HAP-1 (cell line): ENCODE results near the gene PPP1R36.
"Not testable (repeated sequence)": the region's sequence is repeated elsewhere in the genome, so short reads cannot be mapped to it uniquely, and the experiment has no call there.

Experiments used
- DNase-seq, 2 experiments: peaks; one replicate each; pipeline ENCODE4 v3.0.0-alpha.2; 2016 to 2020; ENCODE audit warnings: low spot score in 2 of 2
- H3K27me3 ChIP-seq: fragments of 250-450 bp; sonication (Bioruptor Pico); 2 replicates; pipeline ENCODE4 v1.5.1; 2020; ENCODE audit warnings: low read depth, mild to moderate bottlenecking, moderate library complexity
- H3K36me3 ChIP-seq: fragments of 250-450 bp; sonication (Bioruptor Pico); replicated peaks from 2 replicates; pipeline ENCODE4 v1.5.1; 2020; ENCODE audit warnings: mild to moderate bottlenecking
- H3K4me1 ChIP-seq: fragments of 250-450 bp; sonication (Bioruptor Pico); 2 replicates; pipeline ENCODE4 v1.5.1; 2020; ENCODE audit warnings: mild to moderate bottlenecking
- H3K4me3 ChIP-seq: fragments of 250-450 bp; sonication (Bioruptor Pico); 2 replicates; pipeline ENCODE4 v1.5.1; 2020; ENCODE audit warnings: mild to moderate bottlenecking, moderate library complexity
- H3K9me3 ChIP-seq: fragments of 250-450 bp; sonication (Bioruptor Pico); 2 replicates; pipeline ENCODE4 v1.5.1; 2020; ENCODE audit warnings: mild to moderate bottlenecking, moderate library complexity
- in situ Hi-C: fragments of 300-500 bp; cut with MboI; formaldehyde crosslinking; loops from 3 replicates; pipeline ENCODE4 v1.14.3; 2020; ENCODE audit warnings: low sequenced_read_pairs, inconsistent platforms, mixed read lengths

PPP1R36 gene

DNA sequence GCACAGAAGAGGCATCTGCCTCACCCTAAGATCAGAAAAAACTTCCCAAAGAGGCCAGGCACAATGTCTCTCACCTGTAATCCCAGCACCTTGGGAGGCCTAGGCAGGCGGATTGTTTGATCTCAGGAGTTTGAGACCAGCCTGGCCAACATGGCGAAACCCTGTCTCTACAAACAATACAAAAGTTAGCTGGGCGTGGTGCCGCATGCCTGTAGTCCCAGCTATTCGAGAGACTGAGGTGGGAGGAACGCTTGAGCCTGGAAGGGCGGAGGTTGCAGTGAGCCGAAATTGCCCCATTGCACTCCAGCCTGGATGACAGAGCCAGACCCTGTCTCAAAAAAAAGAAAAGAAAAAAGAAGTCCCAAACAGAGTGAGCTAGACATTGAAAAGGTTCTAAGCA lies 40.7 kb upstream of the PPP1R36 start:
- DNase-seq: no peak
- Histone ChIP-seq H3K4me1 (peaks cover 24% of the 10 kb centered on the region), H3K9me3 (no peaks in the 10 kb centered on the region), H3K36me3 (no peaks in the 10 kb centered on the region), H3K4me3 (no peak overlapping the region), H3K27me3 (no peaks in the 10 kb centered on the region)
- in situ Hi-C loops: no loop called here

DNA sequence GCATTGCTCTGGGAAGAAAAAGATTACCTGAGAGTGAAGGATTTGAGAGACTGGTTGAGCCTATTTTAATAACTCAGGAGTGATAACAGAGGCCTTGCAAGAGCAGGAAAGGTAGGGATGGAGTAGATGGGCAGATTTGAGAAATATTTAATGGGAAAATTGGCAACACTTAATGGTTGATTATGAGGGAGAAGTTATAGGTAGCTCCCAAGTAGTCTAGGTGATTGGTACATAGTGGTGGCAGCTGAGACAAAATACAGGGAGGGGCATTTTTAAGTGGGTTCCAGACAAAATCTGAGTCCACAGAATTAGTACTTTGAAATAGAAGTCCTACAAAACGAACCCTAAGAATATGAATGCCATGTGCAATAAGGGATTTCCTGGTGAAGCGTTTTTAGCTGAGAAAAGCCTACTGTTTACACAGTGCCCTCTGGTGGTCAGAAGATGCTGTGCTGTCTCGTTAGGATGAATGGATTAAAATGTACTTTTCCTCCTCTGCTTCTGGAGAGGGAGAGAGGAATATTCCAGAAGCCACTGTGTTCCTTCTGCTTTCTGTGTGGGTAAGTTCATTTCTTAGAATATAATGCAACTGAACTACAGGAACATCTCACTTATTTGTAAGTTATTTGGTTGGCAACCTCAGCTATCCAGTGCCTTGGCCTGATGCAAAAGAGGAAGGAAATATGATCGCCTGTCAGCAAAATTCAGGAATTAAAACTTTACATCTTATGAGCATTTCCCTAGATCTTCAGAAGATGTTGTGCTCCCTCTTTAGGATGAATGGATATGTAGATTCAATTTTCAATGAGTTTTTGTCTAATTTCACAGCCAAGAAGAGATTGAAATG lies 38.7 kb upstream of the PPP1R36 start:
- DNase-seq: peak; percentile 74 to 78
- Histone ChIP-seq H3K27me3 (no peaks in the 10 kb centered on the region), H3K4me3 (no peak overlapping the region), H3K36me3 (no peaks in the 10 kb centered on the region), H3K4me1 (peaks cover 24% of the 10 kb centered on the region), H3K9me3 (no peaks in the 10 kb centered on the region)
- in situ Hi-C loops: no loop called here

DNA sequence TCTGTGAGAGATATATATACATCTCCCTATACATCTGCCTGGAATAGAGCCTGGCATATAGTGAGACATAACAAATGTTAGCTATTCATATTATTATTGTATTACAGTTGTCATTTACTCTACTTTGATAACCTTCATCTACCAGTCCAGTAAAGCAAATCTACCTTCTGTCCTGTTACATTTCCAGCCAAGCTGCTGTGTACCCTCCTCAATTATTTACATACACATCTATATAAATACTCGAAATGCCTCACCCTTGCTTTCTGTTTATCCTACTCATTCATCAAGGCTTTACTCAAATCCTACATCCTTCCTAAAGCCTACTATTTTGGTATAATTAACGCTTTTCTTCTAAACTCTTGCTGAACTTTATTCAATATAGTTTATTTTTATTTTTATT lies 36.5 kb upstream of the PPP1R36 start:
- no peak for DNase-seq
- in situ Hi-C loops: no loop called here
- peaks cover 20% of the 10 kb centered on the region for H3K4me1 ChIP-seq

DNA sequence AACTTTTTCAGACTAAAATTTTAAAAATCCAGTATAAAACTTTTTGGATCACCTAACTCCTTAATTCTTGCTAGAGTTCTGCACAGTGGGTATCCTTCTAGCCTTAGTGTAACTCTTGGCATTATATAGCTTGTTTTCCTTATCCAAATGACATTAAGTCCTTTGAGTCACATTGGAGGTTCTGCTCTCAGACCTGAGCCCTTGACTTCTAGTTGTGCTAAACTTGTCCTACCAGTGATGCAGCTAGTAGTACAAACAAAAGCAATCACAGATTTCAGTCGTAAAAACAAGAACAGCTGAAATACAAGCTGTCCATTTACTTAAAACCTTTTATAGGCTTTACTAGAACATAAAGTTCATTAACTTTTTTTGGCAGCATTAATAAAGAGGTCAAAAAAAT lies 34.7 kb upstream of the PPP1R36 start:
- H3K27me3 ChIP-seq: no peaks in the 10 kb centered on the region
- H3K4me3 ChIP-seq: no peak overlapping the region
- H3K4me1 ChIP-seq: peaks cover 18% of the 10 kb centered on the region
- no peak for DNase-seq
- in situ Hi-C loops: no loop called here
- H3K9me3 ChIP-seq: no peaks in the 10 kb centered on the region
- H3K36me3 ChIP-seq: no peaks in the 10 kb centered on the region

More for the DNA sequence above, 36.5 kb upstream of the PPP1R36 start:
- Histone ChIP-seq H3K36me3 (no peaks in the 10 kb centered on the region), H3K9me3 (no peaks in the 10 kb centered on the region), H3K4me3 (no peak overlapping the region), H3K27me3 (no peaks in the 10 kb centered on the region)

DNA sequence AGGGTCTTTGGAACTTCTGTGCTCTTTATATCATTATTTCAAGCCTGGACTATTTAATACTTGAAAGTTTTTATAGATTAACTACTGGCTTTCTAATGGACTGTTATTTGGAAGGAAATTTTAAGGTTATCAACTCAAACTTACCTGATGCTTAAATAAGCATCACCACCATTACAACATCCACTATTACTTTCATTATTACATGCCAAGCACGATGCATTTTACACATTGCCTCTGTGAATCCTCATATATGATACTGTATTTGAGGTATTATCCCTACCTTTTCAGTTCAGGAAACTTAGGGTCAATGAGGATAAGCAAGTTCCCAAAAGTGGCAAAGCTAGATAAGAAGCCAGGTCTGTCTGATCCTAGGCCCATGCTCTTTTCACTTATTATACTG lies 32.8 kb upstream of the PPP1R36 start:
- Histone ChIP-seq H3K9me3 (no peaks in the 10 kb centered on the region), H3K27me3 (no peaks in the 10 kb centered on the region), H3K4me1 (peaks cover 4% of the 10 kb centered on the region; the same call in 1 of the 2 replicates), H3K36me3 (no peaks in the 10 kb centered on the region), H3K4me3 (no peak overlapping the region)
- DNase-seq: no peak
- in situ Hi-C loops: no loop called here

DNA sequence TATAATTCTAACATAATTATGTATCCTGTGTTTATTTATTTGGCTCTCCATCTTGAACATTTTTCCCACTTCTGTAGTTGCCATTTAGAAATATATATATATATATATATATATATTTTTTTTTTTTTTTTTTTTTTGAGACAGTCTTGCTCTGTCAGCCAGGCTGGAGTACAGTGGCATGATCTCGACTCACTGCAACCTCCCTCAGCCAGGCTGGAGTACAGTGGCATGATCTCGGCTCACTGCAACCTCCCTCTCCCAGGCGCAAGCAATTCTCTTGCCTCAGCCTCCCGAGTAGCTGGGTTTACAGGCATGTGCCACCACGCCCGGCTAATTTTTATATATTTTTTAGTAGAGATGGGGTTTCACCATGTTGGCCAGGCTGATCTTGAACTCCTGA lies 32.1 kb upstream of the PPP1R36 start:
- DNase-seq, in situ Hi-C loops, H3K9me3 ChIP-seq, H3K4me1 ChIP-seq, H3K36me3 ChIP-seq, H3K4me3 ChIP-seq, H3K27me3 ChIP-seq: not testable (repeated sequence)

DNA sequence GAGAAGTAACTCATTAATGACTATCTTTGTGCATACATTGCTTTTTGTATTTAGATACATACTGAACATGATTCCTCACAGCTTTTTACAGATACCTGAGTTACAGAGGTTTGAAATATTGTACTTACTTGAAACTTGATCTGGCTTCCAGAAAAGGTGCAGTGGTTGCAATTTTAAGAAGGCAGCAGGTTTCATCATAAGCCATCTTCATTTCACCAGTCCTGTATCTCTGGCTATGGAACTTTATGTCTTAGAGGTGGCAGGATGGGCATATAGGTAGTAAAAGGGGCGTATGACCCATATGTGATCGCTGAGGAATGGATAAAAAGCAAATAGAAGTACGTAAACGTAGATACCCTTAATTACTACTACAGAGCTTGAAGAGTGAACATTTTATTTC lies 31.5 kb upstream of the PPP1R36 start:
- no peaks in the 10 kb centered on the region for H3K27me3 ChIP-seq
- H3K4me1 ChIP-seq: peaks cover 4% of the 10 kb centered on the region; the same call in 1 of the 2 replicates
- no peak for DNase-seq
- in situ Hi-C loops: no loop called here
- no peaks in the 10 kb centered on the region for H3K9me3 ChIP-seq
- no peak overlapping the region for H3K4me3 ChIP-seq
- H3K36me3 ChIP-seq: no peaks in the 10 kb centered on the region; the same call in 1 of the 2 replicates

DNA sequence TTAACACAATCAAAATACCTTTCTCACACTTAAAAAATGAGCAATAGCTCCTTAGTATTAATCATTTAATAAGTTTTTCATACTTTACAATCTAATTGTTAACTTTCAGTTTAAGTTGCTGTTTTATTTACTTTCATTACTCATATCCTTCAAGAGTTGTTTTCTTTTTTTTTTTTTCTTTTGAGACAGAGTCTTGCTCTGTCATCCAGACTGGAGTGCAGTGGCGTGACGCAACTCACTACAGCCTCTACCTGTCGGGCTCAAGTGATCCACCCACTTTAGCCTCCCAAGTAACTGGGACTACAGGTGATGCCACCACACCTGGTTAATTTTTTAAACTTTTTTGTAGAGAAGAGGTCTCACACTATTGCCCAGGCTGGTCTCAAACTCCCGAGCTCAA lies 29.1 kb upstream of the PPP1R36 start:
- no peaks in the 10 kb centered on the region; the same call in 1 of the 2 replicates for H3K36me3 ChIP-seq
- no peaks in the 10 kb centered on the region for H3K9me3 ChIP-seq
- H3K4me3 ChIP-seq: no peak overlapping the region
- in situ Hi-C loops: no loop called here
- H3K4me1 ChIP-seq: peaks cover 4% of the 10 kb centered on the region; the same call in 1 of the 2 replicates
- no peaks in the 10 kb centered on the region for H3K27me3 ChIP-seq
- DNase-seq: no peak

DNA sequence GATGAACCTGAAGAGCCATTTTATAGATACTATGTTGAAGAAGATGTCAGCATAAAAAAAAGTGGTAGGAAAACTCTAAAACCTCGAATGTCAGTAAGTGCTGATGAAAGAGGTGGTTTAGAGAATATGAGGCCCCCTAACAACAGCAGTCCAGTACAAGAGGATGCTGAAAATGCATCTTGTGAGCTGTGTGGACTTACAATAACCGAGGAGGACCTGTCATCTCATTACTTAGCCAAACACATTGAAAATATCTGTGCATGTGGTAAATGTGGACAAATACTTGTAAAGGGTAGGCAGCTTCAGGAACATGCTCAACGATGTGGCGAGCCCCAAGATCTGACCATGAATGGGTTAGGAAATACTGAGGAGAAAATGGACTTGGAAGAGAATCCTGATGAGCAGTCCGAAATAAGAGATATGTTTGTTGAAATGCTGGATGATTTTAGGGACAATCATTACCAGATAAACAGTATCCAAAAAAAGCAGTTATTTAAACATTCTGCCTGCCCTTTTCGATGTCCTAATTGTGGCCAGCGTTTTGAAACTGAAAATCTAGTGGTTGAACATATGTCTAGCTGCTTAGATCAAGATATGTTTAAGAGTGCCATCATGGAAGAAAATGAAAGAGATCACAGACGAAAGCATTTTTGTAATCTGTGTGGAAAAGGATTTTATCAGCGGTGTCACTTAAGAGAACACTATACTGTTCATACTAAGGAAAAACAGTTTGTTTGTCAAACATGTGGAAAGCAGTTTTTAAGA lies 27.0 kb upstream of the PPP1R36 start:
- in situ Hi-C loops: no loop called here
- no peak for DNase-seq
- no peaks in the 10 kb centered on the region for H3K27me3 ChIP-seq
- H3K4me1 ChIP-seq: no peaks in the 10 kb centered on the region
- no peaks in the 10 kb centered on the region; the same call in 1 of the 2 replicates for H3K36me3 ChIP-seq
- H3K9me3 ChIP-seq: no peaks in the 10 kb centered on the region
- H3K4me3 ChIP-seq: no peak overlapping the region

DNA sequence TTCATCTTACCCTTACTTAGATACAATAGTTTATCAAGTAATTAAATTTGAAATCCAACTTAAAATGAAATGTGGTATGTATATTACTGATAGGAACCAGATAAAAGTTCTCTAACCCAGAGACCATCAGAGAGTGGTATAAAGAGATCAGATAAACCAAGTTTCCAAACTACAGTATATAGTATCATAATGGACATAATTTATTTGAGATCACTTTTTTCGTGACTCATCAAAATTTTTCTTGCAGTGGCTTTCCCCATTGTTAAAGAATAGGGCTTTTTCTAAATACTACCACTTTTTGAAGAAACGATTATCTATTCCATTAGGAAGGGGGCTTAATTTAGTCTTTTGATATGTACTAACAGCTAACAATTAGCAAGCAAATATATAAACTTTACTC lies 24.4 kb upstream of the PPP1R36 start:
- Histone ChIP-seq H3K4me1 (no peaks in the 10 kb centered on the region), H3K27me3 (no peaks in the 10 kb centered on the region), H3K9me3 (no peaks in the 10 kb centered on the region), H3K36me3 (no peaks in the 10 kb centered on the region; the same call in 1 of the 2 replicates), H3K4me3 (no peak overlapping the region)
- DNase-seq: no peak
- in situ Hi-C loops: no loop called here

DNA sequence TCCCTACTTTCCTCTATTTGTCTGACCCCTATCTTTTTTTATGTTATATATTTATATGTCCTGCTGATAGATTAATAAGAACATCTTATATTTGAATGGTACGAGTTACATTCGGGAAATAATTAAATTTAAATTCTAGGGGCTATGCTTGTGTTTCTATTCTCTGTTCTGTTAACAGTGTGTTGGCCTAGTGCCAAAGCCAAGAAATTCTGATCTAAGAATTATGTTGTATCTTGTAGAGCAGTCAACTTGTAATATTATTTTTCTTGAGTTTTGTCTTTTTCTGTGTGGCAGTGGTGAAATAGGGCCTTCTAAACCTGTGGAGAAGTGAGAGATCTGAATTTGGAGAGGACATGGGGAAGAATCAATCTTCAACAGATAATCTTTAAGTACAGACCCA lies 18.2 kb upstream of the PPP1R36 start:
- in situ Hi-C loops: no loop called here

DNA sequence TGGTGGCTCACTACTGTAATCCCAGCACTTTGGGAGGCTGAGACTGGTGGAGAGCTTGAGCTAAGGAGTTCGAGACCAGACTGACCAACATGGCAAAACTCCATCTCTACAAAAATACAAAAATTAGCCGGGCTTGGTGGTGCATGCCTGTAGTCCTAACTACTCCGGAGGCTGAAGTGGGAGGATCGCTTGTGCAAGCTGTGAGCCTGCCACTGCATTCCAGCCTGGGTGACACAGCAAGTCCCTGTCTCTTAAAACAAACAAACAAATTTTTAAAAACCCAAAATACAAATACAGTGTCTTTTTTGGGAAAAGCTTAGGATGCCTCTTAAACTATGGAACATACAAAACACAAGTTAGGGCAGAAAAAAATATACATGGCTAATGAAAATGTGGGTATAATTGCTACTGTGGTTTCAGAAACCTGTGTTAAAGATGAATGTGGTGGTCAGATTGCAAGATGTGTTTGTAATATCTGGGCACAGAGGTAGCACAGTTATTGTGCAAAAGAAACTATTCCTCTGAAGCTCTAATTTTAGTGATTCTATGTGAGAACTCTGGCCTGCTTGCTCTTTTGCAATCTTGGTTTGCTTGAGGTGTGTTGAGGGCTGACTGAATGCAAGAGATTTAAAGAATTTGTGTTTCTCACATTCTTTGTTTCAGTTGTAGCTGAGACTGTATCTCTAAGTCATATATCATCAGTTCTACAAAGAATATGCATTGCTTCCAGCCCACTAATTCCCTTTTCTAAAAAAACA lies 13.1 kb upstream of the PPP1R36 start:
- no peak for DNase-seq
- no peaks in the 10 kb centered on the region for H3K27me3 ChIP-seq
- in situ Hi-C loops: no loop called here
- H3K36me3 ChIP-seq: no peaks in the 10 kb centered on the region
- no peaks in the 10 kb centered on the region; the same call in 1 of the 2 replicates for H3K4me1 ChIP-seq
- H3K9me3 ChIP-seq: no peaks in the 10 kb centered on the region
- H3K4me3 ChIP-seq: no peak overlapping the region

More for the DNA sequence above, 18.2 kb upstream of the PPP1R36 start:
- Histone ChIP-seq H3K9me3 (no peaks in the 10 kb centered on the region), H3K27me3 (no peaks in the 10 kb centered on the region), H3K36me3 (no peaks in the 10 kb centered on the region), H3K4me3 (no peak overlapping the region), H3K4me1 (no peaks in the 10 kb centered on the region)
- DNase-seq: no peak

DNA sequence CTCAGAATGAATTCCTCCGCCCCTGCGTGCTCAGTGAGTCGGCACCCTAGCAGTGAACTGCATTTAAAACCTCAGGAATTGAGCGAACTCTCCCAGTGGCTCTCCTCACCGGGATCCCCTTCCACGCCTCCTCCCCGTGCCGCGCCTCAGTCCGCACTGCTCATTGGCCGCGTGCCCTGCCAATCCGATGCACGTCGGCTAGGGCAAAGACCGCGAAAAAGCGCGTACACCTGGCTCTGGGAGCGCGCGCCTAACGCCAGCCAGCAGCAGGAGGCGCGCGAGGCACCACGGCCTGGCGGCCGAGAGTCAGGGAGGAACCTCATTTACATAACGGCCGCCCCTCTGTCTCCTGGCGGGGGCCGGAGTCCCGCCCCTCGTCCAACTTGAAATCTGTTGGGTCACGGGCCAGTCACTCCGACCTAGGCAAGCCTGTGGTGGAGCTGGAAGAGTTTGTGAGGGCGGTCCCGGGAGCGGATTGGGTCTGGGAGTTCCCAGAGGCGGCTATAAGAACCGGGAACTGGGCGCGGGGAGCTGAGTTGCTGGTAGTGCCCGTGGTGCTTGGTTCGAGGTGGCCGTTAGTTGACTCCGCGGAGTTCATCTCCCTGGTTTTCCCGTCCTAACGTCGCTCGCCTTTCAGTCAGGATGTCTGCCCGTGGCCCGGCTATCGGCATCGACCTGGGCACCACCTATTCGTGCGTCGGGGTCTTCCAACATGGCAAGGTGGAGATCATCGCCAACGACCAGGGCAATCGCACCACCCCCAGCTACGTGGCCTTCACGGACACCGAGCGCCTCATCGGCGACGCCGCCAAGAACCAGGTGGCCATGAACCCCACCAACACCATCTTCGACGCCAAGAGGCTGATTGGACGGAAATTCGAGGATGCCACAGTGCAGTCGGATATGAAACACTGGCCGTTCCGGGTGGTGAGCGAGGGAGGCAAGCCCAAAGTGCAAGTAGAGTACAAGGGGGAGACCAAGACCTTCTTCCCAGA lies 9.3 kb upstream of the PPP1R36 start, which contains the start of gene HSPA2:
Gene HSPA2, plus strand, starts transcription at position 534 of the 995 bp plus-strand sequence. Its CDS starts 109 bp downstream, at position 643.
- no peaks in the 10 kb centered on the region for H3K9me3 ChIP-seq
- DNase-seq: no peak
- H3K36me3 ChIP-seq: no peaks in the 10 kb centered on the region
- in situ Hi-C loops: no loop called here
- H3K4me3 ChIP-seq: no peak within 1 kb of the TSS
- no peaks in the 10 kb centered on the region; the same call in 1 of the 2 replicates for H3K4me1 ChIP-seq
- H3K27me3 ChIP-seq: no peaks in the 10 kb centered on the region
